K562 (cell line): Measurements from ENCODE around the gene ARID3C. TPM values are rescaled to one million over a fixed set of nuclear protein-coding genes. Genes with fewer than 3 reads are reported as not detected.

Experiments used
- ATAC-seq: fragments of 200-7000 bp; cut with Tn5 transposase; 3 replicates; pipeline ENCODE4 v1.9.1; 2020; ENCODE audit warnings: moderate library complexity
- BruUV-seq: library from RNA; stranded (reverse); fragments of 400-500 nt; replicated peaks from 2 replicates; lab custom pipeline; 2021; lab: Mats Ljungman, UMichigan
- CTCF ChIA-PET: fragments of 300-600 bp; formaldehyde crosslinking; extraction: SDS; loops from one replicate; lab custom pipeline; 2021; ENCODE audit warnings: low intra/inter-chr PET ratio; lab: Yijun Ruan, JAX
- POLR2A ChIA-PET: fragments of 300-600, 350-650 bp; sonication (Branson Sonifier 250); formaldehyde crosslinking; extraction: SDS; loops from one replicate; lab custom pipeline; 2021; ENCODE audit warnings: antibody characterized with exemption, inconsistent platforms; lab: Yijun Ruan, JAX
- DNase-seq, 4 experiments: peaks; one replicate each; pipeline versions ENCODE4 v3.0.0 to v3.0.0-alpha.2; 2011 to 2018; ENCODE audit warnings: low spot score in 3 of 4, mixed read lengths in 3 of 4; ENCODE audit errors: extremely low read depth in 1 of 4
- FAIRE-seq: peaks from 2 replicates; lab custom pipeline; 2011; peaks lifted over from hg19 to GRCh38; lab: Jason Lieb, UNC
- H2AFZ ChIP-seq: 2 replicates; pipeline ENCODE4 v1.6.0; 2011; ENCODE audit warnings: low read depth, low read length, control low read depth, inconsistent platforms
- H3K27ac ChIP-seq: fragments of 200-600 bp; 3 replicates; pipeline ENCODE4 v1.8.0; 2011; ENCODE audit warnings: low read depth, mild to moderate bottlenecking, control low read depth, inconsistent platforms, low read length, moderate library complexity, mixed read lengths; ENCODE audit errors: extremely low read depth
- H3K27me3 ChIP-seq, 2 experiments: fragments of 300-600 bp in 1 of 2; 2 replicates in 1 of 2; 3 replicates in 1 of 2; pipeline versions ENCODE4 v1.6.0 to v1.8.0; 2011; ENCODE audit warnings: inconsistent platforms in 2 of 2, low read length in 2 of 2, mild to moderate bottlenecking in 1 of 2, mixed read lengths in 1 of 2, moderate library complexity in 1 of 2; ENCODE audit not compliant: control insufficient read depth in 2 of 2, insufficient read depth in 2 of 2
- H3K36me3 ChIP-seq: fragments of 300-600 bp; 3 replicates; pipeline ENCODE4 v1.8.0; 2011; ENCODE audit warnings: mild to moderate bottlenecking, low read length, inconsistent platforms; ENCODE audit not compliant: control insufficient read depth, insufficient read depth
- H3K4me1 ChIP-seq, 2 experiments: fragments of 200-600 bp in 1 of 2; replicated peaks in 1 of 2; 2 replicates in 1 of 2; 3 replicates in 1 of 2; pipeline versions ENCODE4 v1.5.1 to v1.8.0; 2011; ENCODE audit warnings: inconsistent platforms in 2 of 2, low read length in 2 of 2, mild to moderate bottlenecking in 1 of 2, mixed read lengths in 1 of 2, moderate library complexity in 1 of 2; ENCODE audit not compliant: control insufficient read depth in 2 of 2, insufficient read depth in 2 of 2
- H3K4me2 ChIP-seq: 2 replicates; pipeline ENCODE4 v1.6.1; 2011; ENCODE audit warnings: low read length, control low read depth, inconsistent platforms, mixed read lengths; ENCODE audit not compliant: insufficient read depth
- H3K4me3 ChIP-seq: fragments of 200-600 bp; sonication (generic), shearing (Covaris generic); 2 replicates; pipeline ENCODE4 v1.5.1; 2016; ENCODE audit warnings: control low read depth, inconsistent platforms
- H3K79me2 ChIP-seq: fragments of 200-600 bp; 3 replicates; pipeline ENCODE4 v1.8.0; 2011; ENCODE audit warnings: low read length, inconsistent platforms; ENCODE audit not compliant: control insufficient read depth, insufficient read depth
- H3K9ac ChIP-seq, 2 experiments: 2 replicates each; pipeline versions ENCODE4 v1.6.0 to v1.6.1; 2011; ENCODE audit warnings: low read depth in 2 of 2, low read length in 2 of 2, control low read depth in 1 of 2, inconsistent platforms in 1 of 2, mild to moderate bottlenecking in 1 of 2, mixed read lengths in 1 of 2; ENCODE audit not compliant: insufficient read depth in 1 of 2
- H3K9me1 ChIP-seq: one replicate; pipeline ENCODE4 v1.6.0; 2011; ENCODE audit warnings: inconsistent platforms, mild to moderate bottlenecking, low read length, moderate library complexity; ENCODE audit not compliant: control insufficient read depth, insufficient read depth
- H3K9me3 ChIP-seq: replicated peaks from 2 replicates; pipeline ENCODE4 v1.5.1; 2011; ENCODE audit warnings: low read depth, low read length, inconsistent platforms; ENCODE audit not compliant: control insufficient read depth, insufficient read depth
- H4K20me1 ChIP-seq: replicated peaks from 2 replicates; pipeline ENCODE4 v1.6.1; 2011; ENCODE audit warnings: low read length, inconsistent platforms, mixed read lengths; ENCODE audit not compliant: control insufficient read depth, insufficient read depth
- CBX1 ChIP-seq: sonication (generic); IDR thresholded peaks from 2 replicates; pipeline ENCODE4 v1.6.1; 2016; ENCODE audit warnings: antibody characterized with exemption, low read depth, mild to moderate bottlenecking
- EP400 ChIP-seq: fragments of 450-650 bp; IDR thresholded peaks from 2 replicates; pipeline ENCODE4 v1.6.1; 2017; ENCODE audit warnings: antibody characterized with exemption, mild to moderate bottlenecking, moderate library complexity
- HMGN3 ChIP-seq: IDR thresholded peaks from 2 replicates; pipeline ENCODE4 v1.6.1; 2011; ENCODE audit warnings: borderline replicate concordance, low read depth, mild to moderate bottlenecking, mixed read lengths, low read length; ENCODE audit not compliant: insufficient read length; ENCODE audit errors: extremely low read depth
- ID3 ChIP-seq, 2 experiments: fragments of 250-450 bp in 1 of 2; fragments of 450-650 bp in 1 of 2; sonication (Bioruptor Pico) in 1 of 2; IDR thresholded peaks; 2 replicates each; pipeline versions ENCODE4 v1.6.1 to v1.8.0; 2016 to 2021; ENCODE audit warnings: mild to moderate bottlenecking in 2 of 2, moderate library complexity in 2 of 2, missing compliant biosample characterization in 1 of 2, missing genetic modification characterization in 1 of 2
- NRF1 ChIP-seq, 2 experiments: fragments of 450-650 bp; IDR thresholded peaks in 1 of 2; conservative IDR thresholded peaks in 1 of 2; 2 replicates each; pipeline ENCODE4 v1.6.1; 2014; ENCODE audit warnings: mild to moderate bottlenecking in 2 of 2
- ZFP36 ChIP-seq: fragments of 150-350 bp; IDR thresholded peaks from 2 replicates; pipeline ENCODE4 v1.6.1; 2018; ENCODE audit warnings: low read length, low read depth; ENCODE audit not compliant: partially characterized antibody
- WGBS: fragments of 100-300 bp; shearing (Covaris generic); methylation state at CpG from one replicate; pipeline ENCODE4 v1.1.6; 2016; ENCODE audit warnings: low coverage, mixed read lengths; ENCODE audit not compliant: insufficient coverage; ENCODE audit errors: missing lambda C conversion rate; 5-methylcytosine and 5-hydroxymethylcytosine counted together
- in situ Hi-C: fragments of 300-500 bp; cut with MboI; formaldehyde crosslinking; loops from 4 replicates; pipeline ENCODE4 v1.15.0; 2018; ENCODE audit warnings: inconsistent platforms, mixed read lengths
- intact Hi-C: fragments of 100-400 bp; cut with micrococcal nuclease; formaldehyde crosslinking; loops from 2 replicates; pipeline ENCODE4 v1.14.2; 2022
- polyA plus RNA-seq, 8 experiments: library from polyadenylated mRNA; depleted of rRNA in 4 of 8; stranded (reverse) in 5 of 8; unstranded in 3 of 8; fragments of >200 nt; fragmentation: Nextera tagmentation in 2 of 8; fragmentation: Illumina TruSeq in 1 of 8; extraction: Ambion mirVana in 2 of 8; extraction: Trizol in 1 of 8; gene quantifications; 2 replicates each; pipeline versions ENCODE4 v1.2.1 to v1.2.3, GENCODE V29; 2011 to 2014; ENCODE audit warnings: inconsistent platforms in 1 of 8, missing spikeins in 1 of 8
- total RNA-seq, 7 experiments: library from RNA; depleted of rRNA in 6 of 7; stranded (reverse); fragments of >200 nt in 6 of 7; fragmentation: Illumina TruSeq in 2 of 7; extraction: Trizol in 2 of 7; gene quantifications; 2 replicates each; pipeline versions ENCODE4 v1.2.1 to v1.2.3, GENCODE V29; 2011 to 2021; ENCODE audit warnings: low replicate concordance in 1 of 7
- TF ChIP-seq, protein P1 (sequence below), 2 experiments: IDR thresholded peaks; 2 replicates each; pipeline ENCODE4 v1.6.1; 2011; ENCODE audit warnings: borderline replicate concordance in 1 of 2, control low read depth in 1 of 2, low read depth in 1 of 2, low read length in 1 of 2, mild to moderate bottlenecking in 1 of 2, mixed read lengths in 1 of 2, moderate library complexity in 1 of 2; ENCODE audit not compliant: insufficient read depth in 1 of 2, insufficient read length in 1 of 2, poor library complexity in 1 of 2, severe bottlenecking in 1 of 2; ENCODE audit errors: extremely low read depth in 1 of 2
- TF ChIP-seq, protein P2 (sequence below): sonication (generic); IDR thresholded peaks from 2 replicates; pipeline ENCODE4 v1.6.1; 2016
- TF ChIP-seq, protein P3 (sequence below): fragments of 450-650 bp; IDR thresholded peaks from 2 replicates; pipeline ENCODE4 v1.6.1; 2017; ENCODE audit warnings: antibody characterized with exemption

The ARID3C gene
- total and polyA plus RNA-seq, 9 of the 15 experiments (the other 6 are each of a cell fraction or from before 2014, with no cell fraction given) = not detected

DNA sequence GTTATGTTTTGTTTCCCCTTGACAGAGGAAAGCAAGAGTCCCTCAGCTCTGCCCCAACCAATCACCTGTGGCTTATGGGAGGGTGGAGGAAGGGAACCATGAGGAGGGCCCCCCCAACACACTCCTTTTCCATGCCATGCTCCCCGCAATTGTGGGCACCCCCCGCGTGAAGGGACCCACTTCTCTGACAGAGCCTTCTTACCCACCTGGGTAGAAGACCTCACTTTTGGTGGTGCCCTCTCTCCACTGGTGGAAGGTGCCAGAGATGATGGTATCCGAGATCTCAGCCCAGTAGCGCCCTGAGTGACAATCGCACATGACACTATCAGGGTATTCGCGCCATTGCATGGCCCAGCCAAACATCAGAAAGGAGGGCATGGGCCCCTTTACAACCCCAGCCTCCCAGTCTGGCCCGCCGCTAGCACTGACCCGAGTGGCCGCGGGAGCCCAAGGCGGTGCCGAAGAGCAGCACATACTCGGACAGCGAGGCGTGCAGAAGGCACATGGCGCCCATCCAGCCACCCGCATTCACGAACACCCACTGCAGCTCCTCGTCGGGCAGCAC lies 8.0 kb upstream of the ARID3C start (continued):
- TF ChIP-seq, protein P1, sequence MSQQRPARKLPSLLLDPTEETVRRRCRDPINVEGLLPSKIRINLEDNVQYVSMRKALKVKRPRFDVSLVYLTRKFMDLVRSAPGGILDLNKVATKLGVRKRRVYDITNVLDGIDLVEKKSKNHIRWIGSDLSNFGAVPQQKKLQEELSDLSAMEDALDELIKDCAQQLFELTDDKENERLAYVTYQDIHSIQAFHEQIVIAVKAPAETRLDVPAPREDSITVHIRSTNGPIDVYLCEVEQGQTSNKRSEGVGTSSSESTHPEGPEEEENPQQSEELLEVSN (IDR thresholded peaks at IDR 0.05; ENCODE audit: borderline replicate concordance in 1 of 2, extremely low read depth in 1 of 2, insufficient read depth in 1 of 2, insufficient read length in 1 of 2, low read depth in 1 of 2, low read length in 1 of 2, poor library complexity in 1 of 2, severe bottlenecking in 1 of 2) = peak in 1 of 2 experiments; percentile 18
- 0 out of 2 replicates have a peak, but pooled peaks have one; percentile 50 for TF ChIP-seq EP400
- TF ChIP-seq, all 486 proteins: peak for 4

- peak overlapping the region; percentile 12; the same call in 1 of the 2 replicates for H3K4me3 ChIP-seq
Observed at GRCh38 chr9:34635556-34635955, 6.7 kb upstream of the ARID3C start.

More at GRCh38 chr9:34635556-34635955, 6.7 kb upstream of the ARID3C start:
- intact Hi-C loops (no loop called here), in situ Hi-C loops (no loop called here)
- H3K36me3 ChIP-seq = peaks cover 14% of the 10 kb centered on the region; the same call in 1 of the 3 replicates
- ATAC-seq (no peak), FAIRE-seq (no peak), DNase-seq (no peak)
- no peak overlapping the region for H2AFZ ChIP-seq
- no peak overlapping the region for H3K27ac ChIP-seq
- peaks cover 0 to 3% of the 10 kb centered on the region in 2 experiments; a peak in 2 of 5 replicates for H3K27me3 ChIP-seq
- no TSS peak for BruUV-seq
- ChIA-PET POLR2A (interaction anchor here (0.6 to 1.7 kb wide), 5 partner anchors 11 to 300 kb away, joined by 3 to 6 read pairs (median 4); partner anchors contain the start of gene GALT), CTCF (no interaction called here)
- H3K9me3 ChIP-seq = no peaks in the 10 kb centered on the region
- TF ChIP-seq CBX1 (no peak), ZFP36 (no peak), NRF1 (conservative IDR thresholded peaks at IDR 0.05 in 1 of 2, IDR thresholded peaks at IDR 0.05 in 1 of 2) (no peak), HMGN3 (no peak), ID3 (CRISPR knock-in tag; IDR thresholded peaks at IDR 0.05) (no peak), ID3 (tag; IDR thresholded peaks at IDR 0.05) (no peak)
- TF ChIP-seq, protein P2, sequence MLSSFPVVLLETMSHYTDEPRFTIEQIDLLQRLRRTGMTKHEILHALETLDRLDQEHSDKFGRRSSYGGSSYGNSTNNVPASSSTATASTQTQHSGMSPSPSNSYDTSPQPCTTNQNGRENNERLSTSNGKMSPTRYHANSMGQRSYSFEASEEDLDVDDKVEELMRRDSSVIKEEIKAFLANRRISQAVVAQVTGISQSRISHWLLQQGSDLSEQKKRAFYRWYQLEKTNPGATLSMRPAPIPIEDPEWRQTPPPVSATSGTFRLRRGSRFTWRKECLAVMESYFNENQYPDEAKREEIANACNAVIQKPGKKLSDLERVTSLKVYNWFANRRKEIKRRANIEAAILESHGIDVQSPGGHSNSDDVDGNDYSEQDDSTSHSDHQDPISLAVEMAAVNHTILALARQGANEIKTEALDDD = no peak
- TF ChIP-seq, protein P3, sequence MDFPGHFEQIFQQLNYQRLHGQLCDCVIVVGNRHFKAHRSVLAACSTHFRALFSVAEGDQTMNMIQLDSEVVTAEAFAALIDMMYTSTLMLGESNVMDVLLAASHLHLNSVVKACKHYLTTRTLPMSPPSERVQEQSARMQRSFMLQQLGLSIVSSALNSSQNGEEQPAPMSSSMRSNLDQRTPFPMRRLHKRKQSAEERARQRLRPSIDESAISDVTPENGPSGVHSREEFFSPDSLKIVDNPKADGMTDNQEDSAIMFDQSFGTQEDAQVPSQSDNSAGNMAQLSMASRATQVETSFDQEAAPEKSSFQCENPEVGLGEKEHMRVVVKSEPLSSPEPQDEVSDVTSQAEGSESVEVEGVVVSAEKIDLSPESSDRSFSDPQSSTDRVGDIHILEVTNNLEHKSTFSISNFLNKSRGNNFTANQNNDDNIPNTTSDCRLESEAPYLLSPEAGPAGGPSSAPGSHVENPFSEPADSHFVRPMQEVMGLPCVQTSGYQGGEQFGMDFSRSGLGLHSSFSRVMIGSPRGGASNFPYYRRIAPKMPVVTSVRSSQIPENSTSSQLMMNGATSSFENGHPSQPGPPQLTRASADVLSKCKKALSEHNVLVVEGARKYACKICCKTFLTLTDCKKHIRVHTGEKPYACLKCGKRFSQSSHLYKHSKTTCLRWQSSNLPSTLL = no peak
- H3K4me2 ChIP-seq = no peak overlapping the region
- H3K9me1 ChIP-seq = no peaks in the 10 kb centered on the region
- peak overlapping the region in 1 of 2 experiments; percentile 77; a peak in 2 of 4 replicates for H3K9ac ChIP-seq
- peaks cover 18% of the 10 kb centered on the region for H3K79me2 ChIP-seq
- H4K20me1 ChIP-seq = 0 out of 2 replicates have a peak, but pooled peaks cover 4% of the 10 kb centered on the region
- H3K4me1 ChIP-seq = peaks cover 5 to 23% of the 10 kb centered on the region in 2 experiments; a peak in 4 of 5 replicates
- WGBS = 90% methylated on average over 6 of the region's 14 CpGs
